GM21619 (cell line): ENCODE results near the gene NTN5.
"Not testable (repeated sequence)": the region's sequence is repeated elsewhere in the genome, so short reads cannot be mapped to it uniquely, and the experiment has no call there.

Experiments used
- ATAC-seq: cut with Tn5 transposase; IDR thresholded peaks from one replicate; pipeline ENCODE4 v1.9.1; 2021; ENCODE audit not compliant: unreplicated experiment

NTN5 gene

GRCh38 chr19:48672994-48673393 lies at the start of gene NTN5:
TSS of gene NTN5 (minus strand) at chr19:48673017. CDS start at chr19:48670986, 2,031 bp downstream.
- ATAC-seq: no peak

- no peak for ATAC-seq
Observed at GRCh38 chr19:48722196-48722708, 49.4 kb upstream of the NTN5 start.

- ATAC-seq: peak; percentile 81
Observed at GRCh38 chr19:48720613-48721296, 47.9 kb upstream of the NTN5 start.

- ATAC-seq: no peak
Observed at GRCh38 chr19:48720251-48720612, 47.4 kb upstream of the NTN5 start.

- no peak for ATAC-seq
Observed at GRCh38 chr19:48719263-48720171, 46.7 kb upstream of the NTN5 start, which contains the start of gene MAMSTR. TSS of gene MAMSTR (minus strand) at chr19:48719725. CDS start at chr19:48719031, 694 bp downstream.

GRCh38 chr19:48718711-48719231 lies 46.0 kb upstream of the NTN5 start:
- no peak for ATAC-seq

- ATAC-seq: not testable (repeated sequence)
Observed at GRCh38 chr19:48718106-48718505, 45.3 kb upstream of the NTN5 start.

- ATAC-seq: no peak
Observed at GRCh38 chr19:48716562-48717291, 43.9 kb upstream of the NTN5 start.

GRCh38 chr19:48715681-48716171 lies 42.9 kb upstream of the NTN5 start:
- no peak for ATAC-seq

GRCh38 chr19:48714759-48715675 lies 42.2 kb upstream of the NTN5 start:
- no peak for ATAC-seq

- ATAC-seq: peak; percentile 85
Observed at GRCh38 chr19:48713864-48714755, 41.3 kb upstream of the NTN5 start.

- no peak for ATAC-seq
Observed at GRCh38 chr19:48713041-48713863, 40.4 kb upstream of the NTN5 start.

GRCh38 chr19:48711106-48711662 lies 38.4 kb upstream of the NTN5 start:
- ATAC-seq: no peak

GRCh38 chr19:48708471-48708870 lies 35.7 kb upstream of the NTN5 start:
- ATAC-seq: no peak

GRCh38 chr19:48705431-48705830 lies 32.6 kb upstream of the NTN5 start:
- ATAC-seq: no peak

GRCh38 chr19:48703316-48703715 lies 30.5 kb upstream of the NTN5 start:
- no peak for ATAC-seq

- no peak for ATAC-seq
Observed at GRCh38 chr19:48702701-48703100, 29.9 kb upstream of the NTN5 start.

- no peak for ATAC-seq
Observed at GRCh38 chr19:48698046-48698445, 25.2 kb upstream of the NTN5 start.
